ENCODE measurements around the gene EXOC5. TPM values are rescaled to one million over a fixed set of nuclear protein-coding genes. Genes with fewer than 3 reads are reported as not detected.

Gene EXOC5, protein sequence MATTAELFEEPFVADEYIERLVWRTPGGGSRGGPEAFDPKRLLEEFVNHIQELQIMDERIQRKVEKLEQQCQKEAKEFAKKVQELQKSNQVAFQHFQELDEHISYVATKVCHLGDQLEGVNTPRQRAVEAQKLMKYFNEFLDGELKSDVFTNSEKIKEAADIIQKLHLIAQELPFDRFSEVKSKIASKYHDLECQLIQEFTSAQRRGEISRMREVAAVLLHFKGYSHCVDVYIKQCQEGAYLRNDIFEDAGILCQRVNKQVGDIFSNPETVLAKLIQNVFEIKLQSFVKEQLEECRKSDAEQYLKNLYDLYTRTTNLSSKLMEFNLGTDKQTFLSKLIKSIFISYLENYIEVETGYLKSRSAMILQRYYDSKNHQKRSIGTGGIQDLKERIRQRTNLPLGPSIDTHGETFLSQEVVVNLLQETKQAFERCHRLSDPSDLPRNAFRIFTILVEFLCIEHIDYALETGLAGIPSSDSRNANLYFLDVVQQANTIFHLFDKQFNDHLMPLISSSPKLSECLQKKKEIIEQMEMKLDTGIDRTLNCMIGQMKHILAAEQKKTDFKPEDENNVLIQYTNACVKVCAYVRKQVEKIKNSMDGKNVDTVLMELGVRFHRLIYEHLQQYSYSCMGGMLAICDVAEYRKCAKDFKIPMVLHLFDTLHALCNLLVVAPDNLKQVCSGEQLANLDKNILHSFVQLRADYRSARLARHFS
- total RNA-seq (10 to 100 TPM; 48.6 to 77.2 (median 60.6) TPM), polyA plus RNA-seq (10 to 100 TPM in 2 of 3 donors, 1 to 10 TPM in 1; 8.8 to 14.4 (median 12.2) TPM)
- long read RNA-seq, donor 1, full-length matches to known transcripts: 5 of 13 reads
- long read RNA-seq, donor 1, partial matches to known transcripts: 8 of 13 reads
- long read RNA-seq, donor 1, other reads (novel, unspliced or antisense): 0 of 13 reads
- long read RNA-seq, donor 2, full-length matches to known transcripts: 4 of 4 reads
- long read RNA-seq, donor 2, partial matches to known transcripts: 0 of 4 reads
- long read RNA-seq, donor 2, other reads (novel, unspliced or antisense): 0 of 4 reads

DNA sequence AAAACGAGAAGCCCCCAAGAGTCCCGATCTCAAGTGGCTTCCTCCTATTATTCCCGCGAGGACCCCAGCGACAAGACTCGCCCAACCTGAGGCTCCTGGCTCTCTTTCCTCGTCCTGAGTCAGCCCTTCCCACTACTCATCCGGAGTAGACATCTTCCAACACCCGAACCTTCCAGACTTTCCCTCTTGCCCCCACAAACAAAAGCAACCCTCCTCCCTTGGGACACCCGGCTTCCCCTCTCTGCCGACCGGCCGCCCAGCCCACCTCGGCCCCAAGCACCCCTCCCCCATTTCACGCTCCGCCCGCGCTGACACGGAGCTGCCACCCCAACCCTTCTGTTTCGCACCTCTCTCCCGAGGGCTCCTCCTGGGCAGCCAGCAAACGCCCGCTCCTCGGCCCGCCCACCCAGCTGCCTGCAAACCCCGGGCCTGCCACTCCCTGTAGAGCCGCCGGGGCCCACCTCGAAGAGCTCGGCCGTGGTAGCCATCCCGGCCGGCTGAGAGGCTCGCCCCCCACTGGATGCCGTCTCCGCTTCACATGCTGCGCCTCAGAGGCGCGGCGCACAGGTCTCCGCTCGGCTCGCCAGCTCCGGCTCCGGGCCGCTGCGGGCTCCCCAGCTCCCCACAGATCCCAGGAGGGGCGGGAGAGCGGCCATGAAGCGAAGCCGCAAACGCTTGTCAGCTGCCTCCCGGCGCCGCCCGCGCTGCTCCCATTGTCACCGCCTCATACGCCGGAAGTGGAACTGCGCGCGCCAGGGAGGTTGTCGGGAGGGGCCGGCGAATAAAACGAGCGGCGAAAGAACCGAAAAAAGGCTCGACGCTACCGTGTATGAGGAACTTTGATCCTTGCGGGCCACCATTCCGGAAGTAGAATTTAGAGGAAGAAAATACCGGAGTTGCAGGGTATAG, at the start of gene EXOC5, which contains the start of gene AP5M1:
EXOC5 (minus strand) TSS at position 745 of the 909 bp plus-strand sequence; CDS start at position 488, 257 bp downstream.
AP5M1 (plus strand) TSS at position 811 of the 909 bp plus-strand sequence. CDS start 344 bp downstream, outside the sequence.
- Histone ChIP-seq H3K4me1 (peaks cover 28 to 88% (median 63%) of the 10 kb centered on the region in 6 donors), H3K36me3 (peaks cover 0 to 9% (median 0%) of the 10 kb centered on the region in 6 donors), H3K4me3 (peak within 1 kb of the TSS; percentile 47 to 91 (median 83)), H3K27me3 (replicated peaks in 1 of 7) (no peaks in the 10 kb centered on the region), H3K27ac (peak within 1 kb of the TSS; percentile 91 to 99 (median 97)), H3K9me3 (no peaks in the 10 kb centered on the region)
- TF ChIP-seq POLR2A (IDR thresholded peaks at IDR 0.05): peak in 2 of 3 donors; percentile 12 to 31
- TF ChIP-seq, protein P1, sequence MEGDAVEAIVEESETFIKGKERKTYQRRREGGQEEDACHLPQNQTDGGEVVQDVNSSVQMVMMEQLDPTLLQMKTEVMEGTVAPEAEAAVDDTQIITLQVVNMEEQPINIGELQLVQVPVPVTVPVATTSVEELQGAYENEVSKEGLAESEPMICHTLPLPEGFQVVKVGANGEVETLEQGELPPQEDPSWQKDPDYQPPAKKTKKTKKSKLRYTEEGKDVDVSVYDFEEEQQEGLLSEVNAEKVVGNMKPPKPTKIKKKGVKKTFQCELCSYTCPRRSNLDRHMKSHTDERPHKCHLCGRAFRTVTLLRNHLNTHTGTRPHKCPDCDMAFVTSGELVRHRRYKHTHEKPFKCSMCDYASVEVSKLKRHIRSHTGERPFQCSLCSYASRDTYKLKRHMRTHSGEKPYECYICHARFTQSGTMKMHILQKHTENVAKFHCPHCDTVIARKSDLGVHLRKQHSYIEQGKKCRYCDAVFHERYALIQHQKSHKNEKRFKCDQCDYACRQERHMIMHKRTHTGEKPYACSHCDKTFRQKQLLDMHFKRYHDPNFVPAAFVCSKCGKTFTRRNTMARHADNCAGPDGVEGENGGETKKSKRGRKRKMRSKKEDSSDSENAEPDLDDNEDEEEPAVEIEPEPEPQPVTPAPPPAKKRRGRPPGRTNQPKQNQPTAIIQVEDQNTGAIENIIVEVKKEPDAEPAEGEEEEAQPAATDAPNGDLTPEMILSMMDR (IDR thresholded peaks at IDR 0.05 in 8 of 11, conservative IDR thresholded peaks at IDR 0.05 in 3 of 11): peak in 6 of 11 experiments; percentile 2 to 28 (median 18)
- peak; percentile 91 to 95 (median 95) for TF ChIP-seq POLR2AphosphoS5 (IDR thresholded peaks at IDR 0.05)
- DNase-seq: peak; percentile 98
- 0 to 1% (median 1%) methylated on average over 61 to 76 of the region's 76 CpGs for WGBS, 5 donors
- intact Hi-C loops (cut with DNase I; ENCODE audit: low total_unique reads): loop anchor here (5.0 kb wide), 1 partner anchor 124 kb away; the partner anchor contains the start of gene NAA30

DNA sequence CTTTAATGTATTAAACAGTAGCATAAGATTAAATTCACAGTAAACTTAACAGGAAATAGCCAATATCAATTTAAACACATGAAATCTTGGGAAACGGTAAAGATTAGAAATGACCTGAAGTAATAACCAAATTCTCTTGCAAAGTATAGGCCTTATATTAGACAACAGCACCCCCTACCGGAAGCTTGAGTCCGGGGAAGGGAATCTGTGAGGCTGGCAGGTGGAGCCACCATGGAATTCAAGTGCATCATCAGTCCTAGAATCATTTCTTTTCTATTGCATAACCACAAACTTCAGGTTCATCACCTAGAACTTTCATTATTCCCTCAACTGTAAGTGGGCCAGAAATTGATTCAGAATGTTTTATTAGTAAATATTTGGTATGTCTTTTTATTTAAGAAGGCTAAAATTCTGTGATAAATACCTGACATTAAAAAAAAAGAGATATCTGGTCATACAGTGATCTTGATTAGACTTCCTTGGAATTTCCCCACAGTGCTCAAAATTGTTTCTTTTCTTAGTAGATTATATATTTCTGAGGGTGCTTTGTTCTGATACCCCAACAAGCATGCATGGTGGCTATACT, 48.6 kb upstream of the EXOC5 start:
- peak; percentile 76 for DNase-seq
- Histone ChIP-seq H3K4me3 (no peak overlapping the region), H3K27ac (no peak overlapping the region), H3K36me3 (no peaks in the 10 kb centered on the region), H3K27me3 (replicated peaks in 1 of 7) (peaks cover 0 to 29% (median 0%) of the 10 kb centered on the region in 7 donors), H3K9me3 (no peaks in the 10 kb centered on the region), H3K4me1 (no peaks in the 10 kb centered on the region)
- WGBS, 5 donors: 1 to 2% (median 2%) methylated on average over 3 of the region's 3 CpGs
- TF ChIP-seq POLR2A (IDR thresholded peaks at IDR 0.05) (no peak), POLR2AphosphoS5 (IDR thresholded peaks at IDR 0.05) (no peak)
- TF ChIP-seq, protein P1 (IDR thresholded peaks at IDR 0.05 in 8 of 11, conservative IDR thresholded peaks at IDR 0.05 in 3 of 11): peak; percentile 48 to 91 (median 85)
- intact Hi-C loops (cut with DNase I; ENCODE audit: low total_unique reads): loop anchor here (10.0 kb wide), 1 partner anchor 833 kb away; no protein-coding TSS in a partner anchor

DNA sequence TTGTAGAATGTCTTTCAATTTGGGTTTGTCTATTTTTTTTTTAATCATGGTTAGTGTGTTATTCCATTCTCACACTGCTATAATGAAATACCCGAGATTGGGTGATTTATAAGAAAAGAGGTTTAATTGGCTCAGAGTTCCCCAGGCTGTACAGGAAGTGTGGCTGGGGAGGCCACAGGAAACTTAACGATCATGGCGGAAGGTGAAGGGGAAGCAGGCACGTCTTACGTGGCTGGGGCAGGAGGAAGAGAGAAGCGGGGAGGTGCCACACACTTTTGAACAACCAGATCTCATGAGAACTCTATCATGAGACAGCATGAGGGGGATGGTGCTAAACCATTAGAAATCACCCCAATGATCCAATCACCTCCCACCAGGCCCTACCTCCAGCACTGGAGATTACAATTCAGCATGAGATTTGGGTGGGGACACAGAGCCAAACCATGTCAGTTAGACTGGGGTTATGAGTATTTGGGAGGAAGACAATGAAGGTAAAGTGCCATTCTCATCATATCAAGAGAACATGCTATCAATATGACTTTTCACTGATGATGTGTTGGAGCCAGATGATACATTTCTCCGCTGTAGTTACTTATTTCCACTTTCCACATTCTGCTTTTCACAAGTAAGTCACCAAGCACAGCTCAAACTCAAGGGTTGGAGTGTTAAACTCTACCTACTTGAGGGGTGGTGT, 45.8 kb upstream of the EXOC5 start:
- no peaks in the 10 kb centered on the region for H3K36me3 ChIP-seq
- intact Hi-C loops (cut with DNase I; ENCODE audit: low total_unique reads): loop anchor here (10.0 kb wide), 1 partner anchor 830 kb away; no protein-coding TSS in a partner anchor
- 24 to 41% (median 26%) methylated on average over 7 of the region's 7 CpGs for WGBS, 5 donors
- no peaks in the 10 kb centered on the region for H3K9me3 ChIP-seq
- no peak for DNase-seq
- no peak for TF ChIP-seq POLR2A (IDR thresholded peaks at IDR 0.05)
- no peaks in the 10 kb centered on the region for H3K4me1 ChIP-seq
- no peak overlapping the region for H3K4me3 ChIP-seq
- H3K27me3 ChIP-seq (replicated peaks in 1 of 7): peaks cover 0 to 12% (median 0%) of the 10 kb centered on the region in 7 donors
- H3K27ac ChIP-seq: no peak overlapping the region
